ENCODE data around the gene E2F3.

The E2F3 gene

DNA sequence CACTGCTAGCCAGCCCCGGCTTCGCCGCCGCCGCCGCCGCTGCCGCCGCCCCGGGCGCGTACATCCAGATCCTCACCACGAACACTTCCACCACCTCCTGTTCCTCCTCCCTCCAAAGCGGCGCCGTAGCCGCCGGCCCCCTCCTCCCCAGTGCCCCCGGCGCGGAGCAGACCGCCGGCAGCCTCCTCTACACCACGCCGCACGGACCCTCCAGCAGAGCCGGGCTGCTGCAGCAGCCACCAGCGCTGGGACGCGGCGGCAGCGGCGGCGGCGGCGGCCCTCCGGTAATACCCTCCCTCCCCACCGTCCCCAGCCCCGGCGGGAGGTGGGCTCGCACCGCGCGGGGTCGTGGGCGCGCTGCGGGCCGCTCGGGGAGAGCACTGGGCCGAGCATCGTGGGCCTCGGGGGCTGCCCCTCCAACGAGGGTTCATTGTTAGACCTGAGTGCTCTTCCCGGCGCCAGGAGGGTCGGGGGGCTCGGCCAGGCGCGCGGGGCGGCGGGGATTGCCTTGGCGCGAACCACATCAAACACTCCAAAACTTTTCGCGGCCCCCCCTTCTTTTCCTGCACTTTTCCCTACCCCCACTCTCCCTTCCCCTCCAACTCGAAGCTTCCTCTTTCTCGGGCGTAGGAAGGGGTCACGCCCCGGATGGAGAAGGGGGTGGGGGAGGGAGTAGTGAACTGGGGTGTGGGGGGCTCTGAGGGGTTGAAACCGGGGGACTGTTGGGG, 827 bp downstream of the E2F3 start:
- peak; percentile 55 to 57 for DNase-seq

DNA sequence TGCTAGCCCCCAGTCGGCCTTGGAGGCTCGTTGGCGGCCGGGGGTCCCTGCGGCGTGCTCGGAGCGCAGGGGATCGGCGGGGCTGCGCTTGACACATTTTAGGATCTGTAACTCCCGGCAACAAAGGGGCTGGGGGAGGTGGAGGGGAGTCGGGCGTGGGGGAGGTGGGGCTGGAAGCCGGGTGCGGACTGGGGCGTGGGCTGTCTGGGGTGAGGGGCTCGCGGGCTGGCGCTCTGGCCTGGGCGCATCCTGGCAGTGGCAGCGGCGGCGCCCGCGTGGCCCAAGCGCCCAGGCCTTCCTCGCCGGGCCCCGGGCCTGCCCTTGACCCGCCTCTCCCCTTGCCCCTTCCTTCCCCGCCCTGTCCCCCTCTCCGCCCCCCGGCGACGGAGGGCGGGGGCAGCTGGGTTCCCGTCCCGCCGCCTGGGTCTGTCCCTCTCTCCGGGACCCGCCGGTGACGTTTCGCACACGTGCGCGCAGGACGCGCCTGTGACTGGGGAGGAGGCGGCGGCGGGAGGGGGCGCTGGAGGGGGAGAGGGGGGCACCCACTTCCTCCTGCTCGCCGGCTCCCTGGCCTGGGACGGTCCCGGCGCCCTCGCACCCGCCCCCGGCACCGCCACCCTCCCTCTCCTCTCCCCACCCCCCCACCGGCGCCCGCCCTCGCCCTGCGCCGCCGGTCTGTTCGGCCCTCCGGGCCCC, 1.5 kb downstream of the E2F3 start:
- DNase-seq = peak; percentile 89 to 91

- peak; percentile 76 to 82 for DNase-seq
Measured at GRCh38 chr6:20403766-20404640, 2.3 kb downstream of the E2F3 start.

DNA sequence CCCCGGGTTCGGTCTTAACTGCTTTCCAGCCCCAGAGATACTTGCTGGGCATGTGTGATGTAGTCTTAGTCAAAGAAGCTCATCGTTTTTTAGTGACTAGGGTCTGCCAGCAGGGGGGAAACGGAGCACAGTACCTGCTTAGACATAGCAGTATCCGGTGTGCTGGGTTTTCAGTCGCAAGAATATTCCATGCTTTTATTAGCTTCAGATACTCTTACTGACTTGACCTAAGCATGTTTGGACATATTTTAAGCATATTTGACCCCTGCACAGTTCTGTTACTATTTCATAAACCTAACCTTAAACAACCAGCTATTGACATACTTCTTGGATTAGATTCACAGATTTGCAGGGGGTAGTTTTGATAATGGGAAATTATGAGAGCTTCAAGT, 3.0 kb downstream of the E2F3 start:
- DNase-seq = peak; percentile 62 to 77

GRCh38 chr6:20408851-20409250, 7.2 kb downstream of the E2F3 start:
- DNase-seq = no peak

DNA sequence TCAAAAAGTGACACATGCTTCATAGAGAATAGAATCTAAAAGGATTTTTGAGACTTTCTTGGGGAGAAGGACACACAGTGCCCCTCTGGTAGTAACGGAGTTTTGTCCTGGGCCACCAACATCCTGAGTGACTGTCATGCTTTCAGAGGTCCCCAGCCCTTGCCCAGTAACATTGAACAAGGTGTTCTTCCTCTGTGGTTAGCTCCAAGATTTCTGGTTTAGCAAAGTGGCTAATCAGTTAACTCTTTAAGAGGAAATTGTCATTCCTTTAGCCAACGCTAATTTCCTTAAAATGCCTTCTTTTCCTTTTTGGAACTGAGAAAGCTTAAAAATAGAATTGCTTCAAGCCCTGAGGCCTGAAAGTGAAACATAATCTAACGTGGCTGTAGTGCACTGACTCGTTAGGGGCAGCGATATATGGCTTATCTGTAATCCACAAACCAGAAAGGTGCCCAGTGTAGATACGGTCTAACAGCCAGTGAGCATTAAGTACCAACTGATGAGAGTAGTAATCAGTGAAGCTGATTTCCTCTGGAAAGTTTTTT, 7.8 kb downstream of the E2F3 start:
- DNase-seq = no peak

- no peak for DNase-seq
Measured at GRCh38 chr6:20411544-20411943, 9.9 kb downstream of the E2F3 start.

DNA sequence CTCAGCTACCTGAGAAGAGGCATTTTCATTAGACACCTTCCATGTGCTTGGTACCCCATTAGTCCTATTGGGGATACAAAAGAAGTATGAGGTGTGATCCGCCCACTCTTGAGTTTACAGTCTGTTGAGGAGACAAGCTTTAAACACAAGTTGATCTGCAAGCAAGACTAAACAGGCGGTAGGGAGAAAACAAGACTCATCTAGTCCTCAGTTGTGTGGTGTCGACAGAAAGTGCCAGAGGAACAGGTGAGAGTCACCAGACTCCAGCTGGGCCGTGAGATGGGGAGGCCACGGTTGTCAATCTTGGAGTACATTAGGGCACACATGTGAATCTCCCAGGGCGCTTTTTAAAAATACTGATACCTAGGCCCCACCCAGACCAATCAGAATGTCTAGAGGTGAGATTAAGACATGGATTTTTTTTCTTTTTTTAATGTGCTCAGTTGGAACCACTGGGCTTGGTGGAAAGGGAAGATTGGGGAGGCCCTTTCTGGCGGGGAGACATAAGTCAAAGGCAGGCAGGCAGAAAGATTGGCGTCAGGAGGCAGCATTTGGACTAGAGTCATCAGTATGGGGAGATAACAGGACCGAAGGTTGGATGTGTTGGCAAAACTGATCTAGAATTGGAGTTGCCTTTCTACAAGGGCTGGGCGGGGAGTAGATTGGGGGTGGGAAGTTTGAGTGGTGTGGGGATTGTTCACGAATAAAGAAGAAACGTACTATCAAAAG, 10.4 kb downstream of the E2F3 start:
- no peak for DNase-seq

GRCh38 chr6:20412682-20413073, 11.0 kb downstream of the E2F3 start:
- DNase-seq = no peak

DNA sequence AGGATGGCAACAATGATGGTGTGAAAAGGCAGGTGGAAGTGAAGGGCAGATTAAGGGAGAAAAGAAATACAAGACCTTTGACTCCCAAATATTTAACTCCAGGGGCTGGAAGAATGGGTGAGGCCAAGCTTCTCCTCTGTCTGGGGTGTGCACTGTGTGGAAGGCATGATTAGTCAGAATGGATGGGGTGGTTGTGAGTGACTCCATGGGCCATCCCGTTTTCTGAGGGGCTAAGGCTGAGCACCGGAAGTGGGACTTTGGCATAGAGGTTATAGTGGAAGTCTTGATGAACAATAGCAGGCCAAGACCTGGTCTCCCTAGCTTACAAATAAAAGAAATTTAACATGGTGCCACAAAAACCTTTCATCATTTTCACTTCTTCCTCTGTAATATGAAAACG, 12.1 kb downstream of the E2F3 start:
- DNase-seq = no peak

- no peak for DNase-seq
Measured at GRCh38 chr6:20414711-20415110, 13.0 kb downstream of the E2F3 start.

DNA sequence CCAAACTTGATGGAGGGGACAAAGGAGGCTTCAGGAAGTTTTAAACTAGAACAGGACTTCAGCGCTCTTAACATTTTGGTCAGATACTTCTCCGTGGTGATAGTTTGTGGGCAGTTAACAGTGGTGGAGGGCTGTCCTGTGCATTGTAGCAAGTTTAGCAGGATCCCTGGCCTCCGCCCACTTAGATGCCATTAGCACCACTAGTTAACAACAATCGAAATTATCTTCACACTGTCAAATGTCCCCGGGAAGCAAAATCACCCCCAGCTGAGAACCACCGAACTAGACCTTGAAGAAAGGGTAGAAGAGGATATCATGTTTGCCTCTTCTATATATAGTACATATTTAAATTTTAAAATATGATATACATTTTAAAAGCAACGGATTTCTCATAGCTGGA, 13.6 kb downstream of the E2F3 start:
- no peak for DNase-seq

DNA sequence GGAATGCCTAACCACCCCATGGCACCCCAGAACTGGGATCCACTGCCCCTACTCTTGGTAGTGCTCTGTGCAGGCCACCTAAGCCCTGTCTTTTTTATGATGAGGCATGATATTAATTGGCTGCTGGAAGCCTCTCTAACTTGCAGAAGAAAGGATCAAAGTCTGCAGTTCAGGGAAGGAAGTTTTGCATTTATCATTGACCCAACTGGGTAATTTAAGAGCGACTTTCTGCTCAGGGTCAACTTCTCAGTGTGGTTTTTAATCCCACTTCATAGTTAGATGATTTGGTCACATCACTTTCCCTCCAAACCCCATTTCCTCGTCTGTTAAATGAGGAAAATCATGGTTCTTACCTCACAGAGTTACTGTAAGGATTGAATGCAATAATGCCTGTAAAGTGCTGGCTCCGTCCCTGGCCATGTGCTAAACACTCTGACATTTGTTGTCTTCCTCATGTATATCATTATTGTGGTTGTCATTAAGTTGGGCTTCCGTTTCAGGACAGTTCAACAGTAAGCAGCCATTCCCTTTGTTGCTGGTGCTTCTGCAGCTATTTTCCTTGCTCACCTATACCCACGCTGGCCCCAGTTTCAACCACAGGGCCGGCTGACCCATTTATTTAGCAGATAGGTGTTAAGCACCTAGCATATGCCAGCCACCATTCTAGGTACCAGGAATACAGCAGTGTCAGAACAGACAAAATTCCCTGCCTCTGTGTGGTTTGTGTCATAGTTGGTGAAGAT, 14.2 kb downstream of the E2F3 start:
- peak in 1 of 2 experiments; percentile 13 for DNase-seq

- peak in 1 of 2 experiments; percentile 12 for DNase-seq
Measured at GRCh38 chr6:20416567-20417345, 15.1 kb downstream of the E2F3 start.

- no peak for DNase-seq
Measured at GRCh38 chr6:20417819-20418218, 16.1 kb downstream of the E2F3 start.

GRCh38 chr6:20426177-20427082, 24.8 kb downstream of the E2F3 start:
- no peak for DNase-seq

- no peak for DNase-seq
Measured at GRCh38 chr6:20427856-20428255, 26.2 kb downstream of the E2F3 start.

DNA sequence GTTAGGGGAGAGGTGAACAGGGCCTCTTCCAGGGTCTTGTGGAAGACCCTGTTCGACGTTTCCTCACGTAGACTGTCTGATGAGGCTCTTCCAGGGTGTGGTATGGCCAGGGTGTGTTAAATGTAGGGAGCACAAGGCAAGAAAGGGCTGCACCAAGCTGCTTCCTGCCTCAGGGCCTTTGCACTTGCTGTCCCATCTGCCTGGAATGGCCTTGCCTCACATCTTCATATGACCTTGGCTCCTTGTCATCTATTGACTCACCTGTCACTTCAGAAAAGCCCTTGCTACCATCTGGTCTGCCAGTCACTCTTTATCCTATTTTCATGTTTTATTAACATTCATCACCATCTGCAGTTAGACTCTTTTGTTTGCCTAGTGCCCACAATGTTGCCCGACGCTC, 31.0 kb downstream of the E2F3 start:
- no peak for DNase-seq

DNA sequence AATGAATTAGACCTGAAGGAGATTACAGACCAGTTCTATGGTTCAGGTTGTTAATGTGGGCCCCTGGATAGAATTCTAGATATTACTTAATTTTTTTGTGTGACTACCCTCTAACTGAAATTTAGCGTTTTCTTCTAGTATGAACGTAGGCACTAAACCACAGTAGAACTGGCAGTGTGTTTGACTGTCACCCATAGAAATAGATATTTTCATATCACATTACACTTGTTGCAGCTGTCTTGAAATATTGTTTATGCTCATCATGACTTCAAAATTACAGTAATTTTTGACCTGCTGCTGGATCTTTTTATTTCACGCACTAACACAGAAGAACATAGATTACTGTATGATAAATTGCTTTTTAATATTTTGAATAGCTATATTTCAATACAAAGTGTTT, 31.6 kb downstream of the E2F3 start:
- no peak for DNase-seq

DNA sequence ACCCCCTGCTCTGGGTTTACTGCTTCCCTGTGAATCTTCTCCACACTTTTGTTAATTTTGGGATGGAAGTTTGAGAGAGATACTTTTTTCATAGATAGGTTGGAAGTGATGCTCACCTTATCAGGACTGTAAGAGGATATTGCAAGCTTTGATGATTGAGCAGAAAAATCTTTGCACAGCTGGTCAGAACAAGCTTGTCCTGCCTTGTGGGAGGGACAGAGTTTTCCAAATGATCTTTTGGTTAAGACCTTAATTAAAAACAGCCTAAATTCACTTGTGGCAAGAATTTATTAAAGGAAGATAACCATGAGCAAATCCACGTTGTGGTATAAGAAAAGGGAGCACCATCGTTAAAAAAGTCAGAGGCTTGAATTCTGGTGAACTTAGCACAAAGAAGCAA, 32.2 kb downstream of the E2F3 start:
- DNase-seq = no peak
